Liver (tissue), 9 donors: ENCODE results near the gene CRYBA2. TPM values are rescaled to one million over a fixed set of nuclear protein-coding genes. Genes with fewer than 3 reads are reported as not detected.

ENCODE experiments used
- DNase-seq: peaks from one replicate; pipeline ENCODE4 v3.0.0-alpha.2; 2017; ENCODE audit warnings: low spot score
- H3K27ac ChIP-seq, 2 donors: one replicate each; pipeline ENCODE4 v1.7.0; 2013; ENCODE audit warnings: inconsistent platforms in 2 of 2, low read length in 2 of 2, control low read depth in 1 of 2, low read depth in 1 of 2, mild to moderate bottlenecking in 1 of 2
- H3K27me3 ChIP-seq, 4 donors: one replicate each; pipeline versions ENCODE4 v1.6.1 to v1.7.0; 2013; ENCODE audit warnings: low read length in 3 of 4, inconsistent platforms in 1 of 4, mild to moderate bottlenecking in 1 of 4, moderate library complexity in 1 of 4; ENCODE audit not compliant: control insufficient read depth in 4 of 4, insufficient read depth in 4 of 4
- H3K36me3 ChIP-seq, 4 donors: one replicate each; pipeline versions ENCODE4 v1.6.1 to v1.7.0; 2013; ENCODE audit warnings: low read length in 3 of 4, mild to moderate bottlenecking in 3 of 4, low read depth in 1 of 4, moderate library complexity in 1 of 4; ENCODE audit not compliant: control insufficient read depth in 4 of 4, insufficient read depth in 3 of 4
- H3K4me1 ChIP-seq, 4 donors: one replicate each; pipeline versions ENCODE4 v1.6.1 to v1.7.0; 2013; ENCODE audit warnings: low read length in 3 of 4, mild to moderate bottlenecking in 3 of 4, moderate library complexity in 1 of 4; ENCODE audit not compliant: control insufficient read depth in 4 of 4, insufficient read depth in 4 of 4
- H3K4me3 ChIP-seq, 3 donors: one replicate each; pipeline versions ENCODE4 v1.6.1 to v1.7.0; 2013; ENCODE audit warnings: low read length in 3 of 3, control low read depth in 1 of 3, low read depth in 1 of 3, mild to moderate bottlenecking in 1 of 3
- H3K9ac ChIP-seq, 2 donors: one replicate each; pipeline ENCODE4 v1.7.0; 2013; ENCODE audit warnings: low read length in 2 of 2, mild to moderate bottlenecking in 2 of 2, moderate library complexity in 2 of 2, control low read depth in 1 of 2, low read depth in 1 of 2
- H3K9me3 ChIP-seq, 4 donors: one replicate each; pipeline versions ENCODE4 v1.6.1 to v1.7.0; 2013; ENCODE audit warnings: low read length in 3 of 4; ENCODE audit not compliant: control insufficient read depth in 4 of 4
- EGR1 ChIP-seq, 2 donors: IDR thresholded peaks; 2 replicates each; pipeline ENCODE4 v1.6.1; 2016 to 2018; ENCODE audit warnings: antibody characterized with exemption in 2 of 2, low read depth in 2 of 2
- HNF4A ChIP-seq, 2 donors: conservative IDR thresholded peaks; 2 replicates each; pipeline ENCODE4 v1.6.1; 2016; ENCODE audit warnings: antibody characterized with exemption in 2 of 2, mild to moderate bottlenecking in 2 of 2
- HNF4G ChIP-seq: IDR thresholded peaks from 2 replicates; pipeline ENCODE4 v1.6.1; 2016; ENCODE audit warnings: antibody characterized with exemption
- JUND ChIP-seq, 2 donors: IDR thresholded peaks; 2 replicates each; pipeline ENCODE4 v1.6.1; 2016; ENCODE audit warnings: antibody characterized with exemption in 2 of 2
- NR2F2 ChIP-seq: IDR thresholded peaks from 2 replicates; pipeline ENCODE4 v1.6.1; 2016; ENCODE audit warnings: antibody characterized with exemption
- RAD21 ChIP-seq, 2 donors: IDR thresholded peaks; 2 replicates each; pipeline ENCODE4 v1.6.1; 2016; ENCODE audit warnings: antibody characterized with exemption in 2 of 2, mild to moderate bottlenecking in 2 of 2
- RXRA ChIP-seq, 2 donors: IDR thresholded peaks; 2 replicates each; pipeline ENCODE4 v1.6.1; 2017 to 2018; ENCODE audit warnings: antibody characterized with exemption in 2 of 2, mild to moderate bottlenecking in 1 of 2
- SP1 ChIP-seq: IDR thresholded peaks from 2 replicates; pipeline ENCODE4 v1.6.1; 2018; ENCODE audit warnings: antibody characterized with exemption, mild to moderate bottlenecking
- TAF1 ChIP-seq: conservative IDR thresholded peaks from 2 replicates; pipeline ENCODE4 v1.6.1; 2016; ENCODE audit warnings: antibody characterized with exemption, mild to moderate bottlenecking
- YY1 ChIP-seq: IDR thresholded peaks from 2 replicates; pipeline ENCODE4 v1.6.1; 2016; ENCODE audit warnings: antibody characterized with exemption, mild to moderate bottlenecking
- WGBS: extraction: QIAGEN DNeasy Blood & Tissue Kit; methylation state at CpG from one replicate; pipeline ENCODE4 v1.1.7; 2013; 5-methylcytosine and 5-hydroxymethylcytosine counted together
- polyA plus RNA-seq, 2 donors: library from polyadenylated mRNA; stranded (reverse) in 1 of 2; unstranded in 1 of 2; fragments of 200-250 nt in 1 of 2; fragments of >200 nt in 1 of 2; fragmentation: Nextera tagmentation in 1 of 2; extraction: Ambion mirVana in 1 of 2; gene quantifications; one replicate each; pipeline versions ENCODE4 v1.2.1 to v1.2.3, GENCODE V29; 2013 to 2015
- total RNA-seq, 2 donors: library from RNA; depleted of rRNA; stranded (reverse); fragments of >200 nt; gene quantifications; one replicate each; pipeline ENCODE4 v1.2.3, GENCODE V29; 2014
- TF ChIP-seq, protein P1 (sequence below): IDR thresholded peaks from 2 replicates; pipeline ENCODE4 v1.6.1; 2016; ENCODE audit warnings: antibody characterized with exemption
- TF ChIP-seq, protein P2 (sequence below): IDR thresholded peaks from 2 replicates; pipeline ENCODE4 v1.6.1; 2016; ENCODE audit warnings: antibody characterized with exemption, mild to moderate bottlenecking
- TF ChIP-seq, protein P3 (sequence below): IDR thresholded peaks from 2 replicates; pipeline ENCODE4 v1.6.1; 2016; ENCODE audit warnings: antibody characterized with exemption
- TF ChIP-seq, protein P4 (sequence below): fragments of 150-350 bp; IDR thresholded peaks from 2 replicates; pipeline ENCODE4 v1.5.1; 2017; ENCODE audit warnings: improper control_type of control experiment, low read depth, low read length; ENCODE audit not compliant: missing input control
- donor health status: healthy.
- donor health status: healthy.
- donor health status: healthy.
- donor health status: healthy.
- donor health status: healthy.

The CRYBA2 gene
- total and polyA plus RNA-seq, 4 donors: not detected

DNA sequence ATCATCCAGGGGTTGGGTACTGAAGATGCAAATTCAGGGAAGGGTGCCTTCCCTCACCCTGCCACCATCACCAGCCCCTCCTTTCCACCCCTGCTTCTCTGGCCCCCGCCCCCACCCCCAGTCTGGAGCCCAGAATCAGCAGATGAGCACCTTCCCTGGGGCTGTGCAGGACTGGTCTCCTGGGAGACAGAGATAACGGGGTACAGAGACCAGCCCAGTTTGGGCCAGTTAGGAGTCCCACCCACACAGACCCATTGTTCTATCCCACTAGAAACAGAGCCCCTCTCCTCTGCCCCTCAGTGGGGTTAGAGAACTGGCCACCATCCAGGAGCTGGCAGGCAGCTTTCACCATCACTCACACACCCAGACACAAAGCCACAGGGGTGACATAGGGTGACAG, 4.5 kb upstream of the CRYBA2 start:
- Histone ChIP-seq H3K27ac (no peak overlapping the region), H3K4me1 (peaks cover 16 to 54% (median 31%) of the 10 kb centered on the region in 4 donors), H3K9ac (no peak overlapping the region), H3K9me3 (no peaks in the 10 kb centered on the region), H3K4me3 (no peak overlapping the region), H3K27me3 (peaks cover 5 to 13% (median 6%) of the 10 kb centered on the region in 4 donors), H3K36me3 (no peaks in the 10 kb centered on the region)
- 64% methylated on average over 2 of the region's 2 CpGs for WGBS
- TF ChIP-seq HNF4G (no peak), HNF4A (conservative IDR thresholded peaks at IDR 0.05) (no peak), RXRA (IDR thresholded peaks at IDR 0.05) (no peak), EGR1 (IDR thresholded peaks at IDR 0.05; ENCODE audit: low read depth in 2 of 2) (no peak), TAF1 (no peak), NR2F2 (no peak), RAD21 (IDR thresholded peaks at IDR 0.05) (no peak), YY1 (no peak), SP1 (no peak)
- TF ChIP-seq, protein P1, sequence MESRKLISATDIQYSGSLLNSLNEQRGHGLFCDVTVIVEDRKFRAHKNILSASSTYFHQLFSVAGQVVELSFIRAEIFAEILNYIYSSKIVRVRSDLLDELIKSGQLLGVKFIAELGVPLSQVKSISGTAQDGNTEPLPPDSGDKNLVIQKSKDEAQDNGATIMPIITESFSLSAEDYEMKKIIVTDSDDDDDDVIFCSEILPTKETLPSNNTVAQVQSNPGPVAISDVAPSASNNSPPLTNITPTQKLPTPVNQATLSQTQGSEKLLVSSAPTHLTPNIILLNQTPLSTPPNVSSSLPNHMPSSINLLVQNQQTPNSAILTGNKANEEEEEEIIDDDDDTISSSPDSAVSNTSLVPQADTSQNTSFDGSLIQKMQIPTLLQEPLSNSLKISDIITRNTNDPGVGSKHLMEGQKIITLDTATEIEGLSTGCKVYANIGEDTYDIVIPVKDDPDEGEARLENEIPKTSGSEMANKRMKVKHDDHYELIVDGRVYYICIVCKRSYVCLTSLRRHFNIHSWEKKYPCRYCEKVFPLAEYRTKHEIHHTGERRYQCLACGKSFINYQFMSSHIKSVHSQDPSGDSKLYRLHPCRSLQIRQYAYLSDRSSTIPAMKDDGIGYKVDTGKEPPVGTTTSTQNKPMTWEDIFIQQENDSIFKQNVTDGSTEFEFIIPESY: no peak
- TF ChIP-seq, protein P2, sequence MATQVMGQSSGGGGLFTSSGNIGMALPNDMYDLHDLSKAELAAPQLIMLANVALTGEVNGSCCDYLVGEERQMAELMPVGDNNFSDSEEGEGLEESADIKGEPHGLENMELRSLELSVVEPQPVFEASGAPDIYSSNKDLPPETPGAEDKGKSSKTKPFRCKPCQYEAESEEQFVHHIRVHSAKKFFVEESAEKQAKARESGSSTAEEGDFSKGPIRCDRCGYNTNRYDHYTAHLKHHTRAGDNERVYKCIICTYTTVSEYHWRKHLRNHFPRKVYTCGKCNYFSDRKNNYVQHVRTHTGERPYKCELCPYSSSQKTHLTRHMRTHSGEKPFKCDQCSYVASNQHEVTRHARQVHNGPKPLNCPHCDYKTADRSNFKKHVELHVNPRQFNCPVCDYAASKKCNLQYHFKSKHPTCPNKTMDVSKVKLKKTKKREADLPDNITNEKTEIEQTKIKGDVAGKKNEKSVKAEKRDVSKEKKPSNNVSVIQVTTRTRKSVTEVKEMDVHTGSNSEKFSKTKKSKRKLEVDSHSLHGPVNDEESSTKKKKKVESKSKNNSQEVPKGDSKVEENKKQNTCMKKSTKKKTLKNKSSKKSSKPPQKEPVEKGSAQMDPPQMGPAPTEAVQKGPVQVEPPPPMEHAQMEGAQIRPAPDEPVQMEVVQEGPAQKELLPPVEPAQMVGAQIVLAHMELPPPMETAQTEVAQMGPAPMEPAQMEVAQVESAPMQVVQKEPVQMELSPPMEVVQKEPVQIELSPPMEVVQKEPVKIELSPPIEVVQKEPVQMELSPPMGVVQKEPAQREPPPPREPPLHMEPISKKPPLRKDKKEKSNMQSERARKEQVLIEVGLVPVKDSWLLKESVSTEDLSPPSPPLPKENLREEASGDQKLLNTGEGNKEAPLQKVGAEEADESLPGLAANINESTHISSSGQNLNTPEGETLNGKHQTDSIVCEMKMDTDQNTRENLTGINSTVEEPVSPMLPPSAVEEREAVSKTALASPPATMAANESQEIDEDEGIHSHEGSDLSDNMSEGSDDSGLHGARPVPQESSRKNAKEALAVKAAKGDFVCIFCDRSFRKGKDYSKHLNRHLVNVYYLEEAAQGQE: no peak
- TF ChIP-seq, protein P3, sequence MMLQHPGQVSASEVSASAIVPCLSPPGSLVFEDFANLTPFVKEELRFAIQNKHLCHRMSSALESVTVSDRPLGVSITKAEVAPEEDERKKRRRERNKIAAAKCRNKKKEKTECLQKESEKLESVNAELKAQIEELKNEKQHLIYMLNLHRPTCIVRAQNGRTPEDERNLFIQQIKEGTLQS: no peak
- TF ChIP-seq, protein P4, sequence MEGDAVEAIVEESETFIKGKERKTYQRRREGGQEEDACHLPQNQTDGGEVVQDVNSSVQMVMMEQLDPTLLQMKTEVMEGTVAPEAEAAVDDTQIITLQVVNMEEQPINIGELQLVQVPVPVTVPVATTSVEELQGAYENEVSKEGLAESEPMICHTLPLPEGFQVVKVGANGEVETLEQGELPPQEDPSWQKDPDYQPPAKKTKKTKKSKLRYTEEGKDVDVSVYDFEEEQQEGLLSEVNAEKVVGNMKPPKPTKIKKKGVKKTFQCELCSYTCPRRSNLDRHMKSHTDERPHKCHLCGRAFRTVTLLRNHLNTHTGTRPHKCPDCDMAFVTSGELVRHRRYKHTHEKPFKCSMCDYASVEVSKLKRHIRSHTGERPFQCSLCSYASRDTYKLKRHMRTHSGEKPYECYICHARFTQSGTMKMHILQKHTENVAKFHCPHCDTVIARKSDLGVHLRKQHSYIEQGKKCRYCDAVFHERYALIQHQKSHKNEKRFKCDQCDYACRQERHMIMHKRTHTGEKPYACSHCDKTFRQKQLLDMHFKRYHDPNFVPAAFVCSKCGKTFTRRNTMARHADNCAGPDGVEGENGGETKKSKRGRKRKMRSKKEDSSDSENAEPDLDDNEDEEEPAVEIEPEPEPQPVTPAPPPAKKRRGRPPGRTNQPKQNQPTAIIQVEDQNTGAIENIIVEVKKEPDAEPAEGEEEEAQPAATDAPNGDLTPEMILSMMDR: no peak
- DNase-seq: no peak

DNA sequence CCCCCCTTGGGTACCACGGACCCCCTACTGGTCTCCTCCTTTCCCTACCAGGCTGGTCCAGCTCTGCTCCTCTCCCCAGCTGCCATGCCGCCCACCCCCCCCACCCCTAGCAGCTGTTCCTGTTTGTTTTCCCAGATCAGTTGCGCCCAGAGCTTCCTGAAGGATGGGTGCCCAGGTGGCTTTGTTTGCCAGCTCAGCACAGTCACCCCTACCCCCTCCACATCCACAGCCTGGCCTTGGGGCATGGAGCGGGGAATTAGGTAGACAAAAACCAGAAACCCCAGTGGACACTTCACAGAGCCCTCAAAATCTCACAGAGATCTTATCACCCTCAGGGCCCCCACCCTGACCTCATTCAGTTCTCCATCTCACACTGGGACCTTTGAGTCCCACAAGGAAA, 3.7 kb upstream of the CRYBA2 start:
- no peak for DNase-seq
- no peaks in the 10 kb centered on the region for H3K9me3 ChIP-seq
- no peaks in the 10 kb centered on the region for H3K36me3 ChIP-seq
- no peak overlapping the region for H3K27ac ChIP-seq
- no peak for TF ChIP-seq HNF4A (conservative IDR thresholded peaks at IDR 0.05)
- TF ChIP-seq EGR1 (IDR thresholded peaks at IDR 0.05; ENCODE audit: low read depth in 2 of 2): no peak
- no peak for TF ChIP-seq JUND (IDR thresholded peaks at IDR 0.05)
- TF ChIP-seq SP1: no peak
- TF ChIP-seq YY1: no peak
- peaks cover 15 to 46% (median 27%) of the 10 kb centered on the region in 4 donors for H3K4me1 ChIP-seq
- peaks cover 5 to 13% (median 6%) of the 10 kb centered on the region in 4 donors for H3K27me3 ChIP-seq
- WGBS: 49% methylated on average over 4 of the region's 4 CpGs
- no peak overlapping the region for H3K9ac ChIP-seq
- H3K4me3 ChIP-seq: no peak overlapping the region
